ENCODE data around the gene AGAP4.
"Not testable (repeated sequence)": the region's sequence is repeated elsewhere in the genome, so short reads cannot be mapped to it uniquely, and the experiment has no call there.

Gene AGAP4

GRCh38 chr10:45847400-45847799 lies at the start of gene AGAP4:
AGAP4 (minus strand) TSS chr10:45847500; CDS start chr10:45847347, 153 bp downstream.
- DNase-seq, result not testable (repeated sequence)

- not testable (repeated sequence) for DNase-seq
These were observed 43.4 kb upstream of the AGAP4 start for GRCh38 chr10:45890721-45891120.

GRCh38 chr10:45889539-45890230 lies 42.4 kb upstream of the AGAP4 start:
- not testable (repeated sequence) for DNase-seq

GRCh38 chr10:45882880-45883279 lies 35.6 kb upstream of the AGAP4 start:
- not testable (repeated sequence) for DNase-seq

- DNase-seq, result peak; percentile 7
These were observed 18.1 kb upstream of the AGAP4 start for GRCh38 chr10:45865404-45865803.

GRCh38 chr10:45864264-45864663 lies 17.0 kb upstream of the AGAP4 start:
- DNase-seq, result not testable (repeated sequence)

- DNase-seq, result not testable (repeated sequence)
These were observed 16.3 kb upstream of the AGAP4 start for GRCh38 chr10:45863632-45864031.

GRCh38 chr10:45857931-45858330 lies 10.6 kb upstream of the AGAP4 start:
- DNase-seq, result not testable (repeated sequence)

- not testable (repeated sequence) for DNase-seq
These were observed 1.2 kb upstream of the AGAP4 start for GRCh38 chr10:45848467-45848866.

GRCh38 chr10:45822918-45823317 lies 24.4 kb downstream of the AGAP4 start:
- DNase-seq, result not testable (repeated sequence)

- not testable (repeated sequence) for DNase-seq
These were observed 27.0 kb downstream of the AGAP4 start for GRCh38 chr10:45820107-45820830.

- DNase-seq, result no peak
These were observed 27.7 kb downstream of the AGAP4 start for GRCh38 chr10:45819552-45819951.

- no peak for DNase-seq
These were observed 29.4 kb downstream of the AGAP4 start for GRCh38 chr10:45817912-45818311.

- no peak for DNase-seq
These were observed 30.0 kb downstream of the AGAP4 start for GRCh38 chr10:45817130-45817859.

GRCh38 chr10:45814146-45814545 lies 33.2 kb downstream of the AGAP4 start:
- DNase-seq, result not testable (repeated sequence)

GRCh38 chr10:45812959-45813358 lies 34.3 kb downstream of the AGAP4 start:
- not testable (repeated sequence) for DNase-seq

- DNase-seq, result no peak
These were observed 36.2 kb downstream of the AGAP4 start for GRCh38 chr10:45811075-45811474.

GRCh38 chr10:45809837-45810236 lies 37.5 kb downstream of the AGAP4 start:
- no peak for DNase-seq

GRCh38 chr10:45804996-45805395 lies 42.3 kb downstream of the AGAP4 start:
- not testable (repeated sequence) for DNase-seq

GRCh38 chr10:45803060-45804010 lies 44.0 kb downstream of the AGAP4 start:
- not testable (repeated sequence) for DNase-seq

GRCh38 chr10:45794761-45795160 lies 52.5 kb downstream of the AGAP4 start:
- not testable (repeated sequence) for DNase-seq
